NCI-H524 treated with DMSO at 0.1 percent for 48 hours (cell line): ENCODE results near the gene CCDC78.
A peak's percentile ranks its signal among the peaks of the same experiment; 100 is the strongest.
"Not testable (repeated sequence)": the region's sequence is repeated elsewhere in the genome, so short reads cannot be mapped to it uniquely, and the experiment has no call there.

ENCODE experiments used
- DNase-seq: peaks from one replicate; lab custom pipeline; 2025; lab: John Stamatoyannopoulos, UW

CCDC78 gene

GRCh38 chr16:723695-724094 lies 2.5 kb downstream of the CCDC78 start:
- no peak for DNase-seq

- DNase-seq: no peak
These were observed 3.2 kb downstream of the CCDC78 start for GRCh38 chr16:722835-723633.

GRCh38 chr16:721765-722540 lies 4.3 kb downstream of the CCDC78 start:
- no peak for DNase-seq

- no peak for DNase-seq
These were observed 5.1 kb downstream of the CCDC78 start, which contains the start of gene ANTKMT for GRCh38 chr16:720990-721764. ANTKMT (plus strand) TSS chr16:721146; CDS start chr16:721275, 129 bp downstream.

GRCh38 chr16:720447-720989 lies 5.7 kb downstream of the CCDC78 start:
- DNase-seq: peak; percentile 64

- no peak for DNase-seq
These were observed 6.3 kb downstream of the CCDC78 start for GRCh38 chr16:719815-720446.

- DNase-seq: no peak
These were observed 7.3 kb downstream of the CCDC78 start for GRCh38 chr16:718922-719321.

- no peak for DNase-seq
These were observed 7.9 kb downstream of the CCDC78 start for GRCh38 chr16:718389-718788.

GRCh38 chr16:717450-718245 lies 8.6 kb downstream of the CCDC78 start:
- no peak for DNase-seq

- no peak for DNase-seq
These were observed 9.4 kb downstream of the CCDC78 start for GRCh38 chr16:716768-717325.

- no peak for DNase-seq
These were observed 10.1 kb downstream of the CCDC78 start for GRCh38 chr16:716200-716568.

GRCh38 chr16:715477-716199 lies 10.6 kb downstream of the CCDC78 start:
- no peak for DNase-seq

GRCh38 chr16:714558-715476 lies 11.4 kb downstream of the CCDC78 start, which contains the start of gene METRN:
METRN (plus strand) TSS chr16:715118; CDS start chr16:715290, 172 bp downstream.
- DNase-seq: peak; percentile 18

GRCh38 chr16:714079-714478 lies 12.2 kb downstream of the CCDC78 start:
- no peak for DNase-seq

GRCh38 chr16:712740-713250 lies 13.4 kb downstream of the CCDC78 start:
- DNase-seq: not testable (repeated sequence)

GRCh38 chr16:711548-712320 lies 14.5 kb downstream of the CCDC78 start:
- no peak for DNase-seq

- no peak for DNase-seq
These were observed 15.2 kb downstream of the CCDC78 start for GRCh38 chr16:711084-711483.
